OCI-LY3 (cell line): Measurements from ENCODE around the gene BBS12.

Source experiments
- H2AFZ ChIP-seq: fragments of 200-600, 300-600 bp; shearing (Covaris generic); 2 replicates; pipeline ENCODE4 v1.6.0; 2014; ENCODE audit warnings: antibody characterized with exemption, low read depth, low read length
- H3K27ac ChIP-seq: fragments of 200-600, 300-600 bp; sonication (generic); 2 replicates; pipeline ENCODE4 v1.5.1; 2014; ENCODE audit warnings: mild to moderate bottlenecking, low read length, moderate library complexity, mixed read lengths
- H3K27me3 ChIP-seq: fragments of 200-600, 300-600 bp; sonication (generic); 2 replicates; pipeline ENCODE4 v1.6.1; 2014; ENCODE audit warnings: low read depth, low read length, mixed read lengths
- H3K36me3 ChIP-seq: fragments of 200-600, 300-600 bp; sonication (generic); replicated peaks from 2 replicates; pipeline ENCODE3; 2014; ENCODE audit warnings: low read depth, low read length, mixed read lengths
- H3K4me1 ChIP-seq: fragments of 300-600, 200-600 bp; sonication (generic); 2 replicates; pipeline ENCODE4 v1.6.1; 2014; ENCODE audit warnings: low read length, mixed read lengths
- H3K4me2 ChIP-seq: fragments of 200-600, 300-600 bp; sonication (generic); 2 replicates; pipeline ENCODE4 v1.6.1; 2014; ENCODE audit warnings: low read length, mixed read lengths
- H3K4me3 ChIP-seq: fragments of 300-600, 200-600 bp; sonication (generic); 2 replicates; pipeline ENCODE4 v1.5.1; 2014; ENCODE audit warnings: antibody characterized with exemption, mild to moderate bottlenecking, low read length, moderate library complexity
- H3K79me2 ChIP-seq: fragments of 300-600, 200-600 bp; shearing (Covaris generic); 2 replicates; pipeline ENCODE4 v1.6.1; 2014; ENCODE audit warnings: mild to moderate bottlenecking, low read length, mixed read lengths
- H3K9ac ChIP-seq: fragments of 300-600, 200-600 bp; shearing (Covaris generic); 2 replicates; pipeline ENCODE4 v1.6.0; 2014; ENCODE audit warnings: mild to moderate bottlenecking, low read length, moderate library complexity
- H3K9me3 ChIP-seq: fragments of 200-600, 300-600 bp; shearing (Covaris generic); 2 replicates; pipeline ENCODE4 v1.6.1; 2014; ENCODE audit warnings: low read length, mixed read lengths; ENCODE audit not compliant: insufficient read depth
- H4K20me1 ChIP-seq: fragments of 200-600, 300-600 bp; sonication (generic); 2 replicates; pipeline ENCODE4 v1.6.1; 2016; ENCODE audit warnings: low read length, mixed read lengths; ENCODE audit not compliant: insufficient read depth
- EZH2phosphoT487 ChIP-seq: fragments of 200-600 bp; shearing (Covaris generic); IDR thresholded peaks from 2 replicates; pipeline ENCODE4 v1.6.1; 2018; ENCODE audit warnings: antibody characterized with exemption, mixed run types, low read depth
- TF ChIP-seq, protein P1 (sequence below): fragments of 200-600, 300-600 bp; sonication (generic); IDR thresholded peaks from 2 replicates; pipeline ENCODE4 v1.5.1; 2014; ENCODE audit warnings: antibody characterized with exemption, low read length, low read depth

The BBS12 gene

DNA sequence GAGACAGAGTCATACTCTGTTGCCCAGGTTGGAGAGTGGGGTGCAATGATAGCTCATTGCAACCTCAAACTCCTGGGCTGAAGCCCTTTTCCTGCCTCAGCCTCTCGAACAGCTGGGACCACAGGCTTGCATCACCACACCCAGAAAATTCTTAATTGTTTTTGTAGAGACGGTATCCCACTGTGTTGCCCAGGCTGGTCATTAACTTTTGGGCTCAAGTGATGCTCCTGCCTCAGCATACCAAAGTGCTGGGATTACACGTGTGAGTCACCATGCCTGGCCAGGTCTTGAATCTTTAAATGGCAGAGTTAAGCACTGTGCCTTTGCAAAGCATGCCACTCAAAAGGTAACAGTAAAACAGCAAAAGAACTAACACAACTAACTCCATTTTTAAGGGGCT lies 28.6 kb upstream of the BBS12 start:
- H3K9ac ChIP-seq, result no peak overlapping the region
- no peaks in the 10 kb centered on the region for H3K9me3 ChIP-seq
- TF ChIP-seq, protein P1, sequence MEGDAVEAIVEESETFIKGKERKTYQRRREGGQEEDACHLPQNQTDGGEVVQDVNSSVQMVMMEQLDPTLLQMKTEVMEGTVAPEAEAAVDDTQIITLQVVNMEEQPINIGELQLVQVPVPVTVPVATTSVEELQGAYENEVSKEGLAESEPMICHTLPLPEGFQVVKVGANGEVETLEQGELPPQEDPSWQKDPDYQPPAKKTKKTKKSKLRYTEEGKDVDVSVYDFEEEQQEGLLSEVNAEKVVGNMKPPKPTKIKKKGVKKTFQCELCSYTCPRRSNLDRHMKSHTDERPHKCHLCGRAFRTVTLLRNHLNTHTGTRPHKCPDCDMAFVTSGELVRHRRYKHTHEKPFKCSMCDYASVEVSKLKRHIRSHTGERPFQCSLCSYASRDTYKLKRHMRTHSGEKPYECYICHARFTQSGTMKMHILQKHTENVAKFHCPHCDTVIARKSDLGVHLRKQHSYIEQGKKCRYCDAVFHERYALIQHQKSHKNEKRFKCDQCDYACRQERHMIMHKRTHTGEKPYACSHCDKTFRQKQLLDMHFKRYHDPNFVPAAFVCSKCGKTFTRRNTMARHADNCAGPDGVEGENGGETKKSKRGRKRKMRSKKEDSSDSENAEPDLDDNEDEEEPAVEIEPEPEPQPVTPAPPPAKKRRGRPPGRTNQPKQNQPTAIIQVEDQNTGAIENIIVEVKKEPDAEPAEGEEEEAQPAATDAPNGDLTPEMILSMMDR, result no peak
- no peak for TF ChIP-seq EZH2phosphoT487
- no peak overlapping the region for H3K4me3 ChIP-seq
- no peaks in the 10 kb centered on the region; the same call in 1 of the 2 replicates for H3K27me3 ChIP-seq
- no peak overlapping the region for H2AFZ ChIP-seq
- no peaks in the 10 kb centered on the region for H3K79me2 ChIP-seq
- H3K4me1 ChIP-seq, result peaks cover 45% of the 10 kb centered on the region
- H3K4me2 ChIP-seq, result no peak overlapping the region
- no peak overlapping the region for H3K27ac ChIP-seq
- no peaks in the 10 kb centered on the region for H4K20me1 ChIP-seq
- peaks cover 5% of the 10 kb centered on the region for H3K36me3 ChIP-seq

DNA sequence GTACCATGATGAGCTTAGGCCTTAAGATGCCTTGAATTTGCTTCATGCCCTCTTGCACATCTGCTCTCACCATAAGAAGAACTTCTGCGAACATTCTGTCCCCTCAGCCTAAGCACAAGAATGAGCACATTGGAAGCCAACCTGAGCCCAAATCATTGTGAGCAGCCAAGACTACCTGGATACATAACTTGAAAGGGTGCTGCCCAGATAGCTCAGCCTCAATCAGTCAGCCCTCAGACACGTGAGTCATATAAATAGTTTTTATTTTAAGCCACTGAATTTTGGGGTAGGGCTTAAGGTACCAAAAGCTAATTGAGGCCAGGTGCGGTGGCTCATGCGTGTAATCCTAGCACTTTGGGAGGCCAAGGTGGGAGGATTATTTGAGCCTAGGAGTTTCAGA lies 27.5 kb upstream of the BBS12 start:
- no peaks in the 10 kb centered on the region for H4K20me1 ChIP-seq
- no peak for TF ChIP-seq EZH2phosphoT487
- TF ChIP-seq, protein P1, result no peak
- H3K79me2 ChIP-seq, result no peaks in the 10 kb centered on the region
- H3K36me3 ChIP-seq, result peaks cover 5% of the 10 kb centered on the region
- peak overlapping the region; percentile 35 for H3K4me2 ChIP-seq
- H3K9ac ChIP-seq, result no peak overlapping the region
- H3K4me1 ChIP-seq, result peaks cover 56% of the 10 kb centered on the region
- H3K4me3 ChIP-seq, result no peak overlapping the region
- H3K9me3 ChIP-seq, result no peaks in the 10 kb centered on the region
- H3K27me3 ChIP-seq, result no peaks in the 10 kb centered on the region; the same call in 1 of the 2 replicates
- H3K27ac ChIP-seq, result peak overlapping the region; percentile 49
- peak overlapping the region; percentile 60; the same call in 1 of the 2 replicates for H2AFZ ChIP-seq

DNA sequence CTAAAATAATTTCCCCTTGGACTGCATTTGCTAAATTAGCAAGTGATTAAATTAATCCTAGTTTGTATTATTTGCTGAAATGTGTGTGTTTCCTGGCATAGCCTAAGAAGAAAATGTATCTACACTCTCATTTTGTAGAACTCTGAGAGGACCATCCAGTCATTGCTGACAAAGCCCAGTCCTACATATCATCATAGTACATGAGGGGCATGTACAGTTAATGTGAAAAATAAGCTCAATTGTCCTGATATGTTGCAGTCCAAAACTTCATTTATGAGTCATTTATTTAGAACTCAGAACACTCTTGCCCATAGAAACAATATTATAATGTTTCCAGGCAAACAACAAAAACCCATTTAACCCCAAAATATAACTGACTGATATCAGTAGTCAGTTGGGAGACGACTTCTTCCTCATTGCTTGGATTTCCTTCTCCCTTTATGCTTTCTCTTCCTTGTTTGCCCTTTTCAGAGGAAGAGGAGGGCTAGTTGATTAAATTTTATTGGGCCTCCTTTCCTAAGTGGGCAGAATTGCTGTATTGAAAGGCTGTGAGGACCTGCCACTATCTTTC lies 26.9 kb upstream of the BBS12 start:
- H3K36me3 ChIP-seq, result peaks cover 5% of the 10 kb centered on the region
- H3K4me1 ChIP-seq, result peaks cover 61% of the 10 kb centered on the region
- no peak overlapping the region; the same call in 1 of the 2 replicates for H3K9ac ChIP-seq
- H3K9me3 ChIP-seq, result no peaks in the 10 kb centered on the region
- H4K20me1 ChIP-seq, result no peaks in the 10 kb centered on the region
- H3K4me3 ChIP-seq, result no peak overlapping the region
- peak overlapping the region; percentile 49 for H3K27ac ChIP-seq
- H3K79me2 ChIP-seq, result no peaks in the 10 kb centered on the region
- H2AFZ ChIP-seq, result no peak overlapping the region
- H3K27me3 ChIP-seq, result no peaks in the 10 kb centered on the region; the same call in 1 of the 2 replicates
- no peak for TF ChIP-seq EZH2phosphoT487
- TF ChIP-seq, protein P1, result no peak
- peak overlapping the region; percentile 35 for H3K4me2 ChIP-seq

DNA sequence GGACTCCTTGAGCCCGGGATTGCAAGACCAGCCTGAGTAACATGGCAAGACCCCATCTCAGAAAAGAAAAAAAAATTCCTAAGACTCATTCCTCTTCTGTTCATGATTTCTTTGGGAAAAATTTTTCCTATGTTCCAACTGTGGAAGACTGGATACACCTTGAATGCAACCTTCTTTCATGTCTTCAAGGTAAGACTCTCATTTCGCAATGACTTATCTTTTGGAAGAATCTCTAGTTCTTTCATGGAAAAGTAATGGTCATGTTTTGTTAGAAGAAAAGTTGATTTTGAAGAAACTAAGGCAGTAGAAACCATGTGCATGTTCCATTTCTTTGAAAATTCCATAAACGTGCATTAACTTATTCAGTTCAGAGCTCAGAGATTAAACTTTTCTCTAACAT lies 26.0 kb upstream of the BBS12 start:
- no peaks in the 10 kb centered on the region for H3K79me2 ChIP-seq
- H3K36me3 ChIP-seq, result peaks cover 5% of the 10 kb centered on the region

More for the DNA sequence above, 26.0 kb upstream of the BBS12 start:
- Histone ChIP-seq H4K20me1 (no peaks in the 10 kb centered on the region), H3K4me2 (no peak overlapping the region), H3K27me3 (no peaks in the 10 kb centered on the region), H3K4me1 (peaks cover 70% of the 10 kb centered on the region), H3K4me3 (no peak overlapping the region), H3K27ac (no peak overlapping the region), H2AFZ (no peak overlapping the region), H3K9me3 (no peaks in the 10 kb centered on the region), H3K9ac (no peak overlapping the region)
- TF ChIP-seq, protein P1, result no peak
- TF ChIP-seq EZH2phosphoT487, result no peak
